ENCODE data around the gene MAPK8.

DNA sequence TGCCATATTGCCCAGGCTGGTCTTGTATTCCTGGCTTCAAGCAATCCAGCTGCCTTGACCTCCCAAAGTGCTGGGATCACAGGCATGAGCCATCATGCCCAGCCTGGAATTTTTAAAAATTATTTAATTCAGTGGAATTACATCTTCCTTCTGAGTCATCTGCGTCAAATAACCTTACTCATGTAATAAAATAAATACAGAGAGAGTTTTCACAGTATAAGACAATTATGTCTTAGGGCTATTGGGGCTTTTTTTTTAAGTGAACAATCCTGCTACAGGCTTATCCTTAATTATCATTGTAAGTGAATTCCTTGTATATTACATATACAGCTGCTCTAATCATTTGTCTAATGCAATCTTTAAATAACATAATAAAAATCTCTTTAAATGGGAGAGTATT is 108.3 kb downstream of the MAPK8 start:
- TF ChIP-seq CTCF (IDR thresholded peaks at IDR 0.05) = no peak
- no peak for TF ChIP-seq POLR2A (IDR thresholded peaks at IDR 0.05)
